HL-60 (cell line): ENCODE measurements around the gene SCYL3.

Source experiments
- CTCF ChIP-seq: IDR thresholded peaks from one replicate; pipeline ENCODE4 v1.5.1; 2011; ENCODE audit warnings: low read length, control low read depth, inconsistent platforms; ENCODE audit not compliant: insufficient read depth
- GABPA ChIP-seq: IDR thresholded peaks from 2 replicates; pipeline ENCODE4 v1.6.1; 2012; ENCODE audit warnings: low read depth
- REST ChIP-seq: IDR thresholded peaks from 2 replicates; pipeline ENCODE4 v1.6.1; 2012; ENCODE audit warnings: low read depth; ENCODE audit not compliant: insufficient replicate concordance

- TF ChIP-seq REST (no peak), CTCF (no peak), GABPA (no peak)
Observed at GRCh38 chr1:169802888-169803287, 90.8 kb downstream of the SCYL3 start.
